HG02588 (cell line): ENCODE measurements around the gene PDIK1L.

ENCODE experiments used
- ATAC-seq: cut with Tn5 transposase; IDR thresholded peaks from one replicate; pipeline ENCODE4 v1.9.1; 2021; ENCODE audit warnings: mild to moderate bottlenecking, moderate library complexity; ENCODE audit not compliant: unreplicated experiment

PDIK1L gene

DNA sequence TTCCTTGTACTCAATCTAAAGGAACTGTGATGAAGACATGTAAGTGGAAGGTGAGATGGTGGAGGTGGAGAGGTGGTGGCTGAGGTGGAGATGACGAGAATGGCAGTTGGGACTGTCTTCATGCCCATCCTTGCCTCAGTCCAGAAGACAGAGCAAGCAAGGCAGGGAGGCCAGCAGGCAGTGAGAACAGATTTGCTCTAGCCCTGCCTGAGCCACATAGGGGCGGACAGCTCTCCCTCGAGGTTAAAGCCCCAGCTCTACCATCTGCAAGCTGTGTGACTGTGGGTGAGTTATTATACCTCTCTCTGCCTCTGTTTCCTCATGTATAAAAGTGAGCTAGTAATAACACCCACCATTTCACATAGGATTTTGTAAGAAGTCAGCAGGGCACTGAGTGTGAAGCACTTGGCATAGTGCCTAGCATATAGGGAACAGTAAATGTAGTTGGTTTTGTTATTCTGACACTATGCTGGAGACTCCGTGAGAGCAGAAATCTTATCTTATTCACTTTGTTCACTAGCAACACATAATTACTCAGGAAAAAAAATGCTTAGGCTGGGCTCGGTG, 42.4 kb downstream of the PDIK1L start:
- no peak for ATAC-seq

DNA sequence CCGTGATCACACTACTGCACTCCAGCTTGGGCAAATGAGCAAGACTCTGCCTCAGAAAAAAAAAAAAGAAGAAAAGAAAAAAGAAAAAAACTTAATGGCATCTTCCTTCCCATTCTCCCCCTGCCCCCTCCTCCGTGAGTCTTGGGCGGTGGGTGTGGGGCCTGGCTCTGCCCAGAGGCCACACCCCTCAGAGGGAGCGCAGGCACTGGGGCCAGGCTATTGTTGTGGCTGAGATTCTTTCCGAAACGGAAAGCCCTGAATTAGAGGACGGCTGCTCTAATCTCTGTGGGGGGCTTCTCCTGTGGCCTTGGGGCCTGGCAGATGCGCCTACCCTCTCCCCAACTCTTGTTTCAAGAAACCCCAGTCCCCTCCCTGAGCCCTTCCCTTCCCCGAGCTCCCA, 43.1 kb downstream of the PDIK1L start:
- no peak for ATAC-seq

DNA sequence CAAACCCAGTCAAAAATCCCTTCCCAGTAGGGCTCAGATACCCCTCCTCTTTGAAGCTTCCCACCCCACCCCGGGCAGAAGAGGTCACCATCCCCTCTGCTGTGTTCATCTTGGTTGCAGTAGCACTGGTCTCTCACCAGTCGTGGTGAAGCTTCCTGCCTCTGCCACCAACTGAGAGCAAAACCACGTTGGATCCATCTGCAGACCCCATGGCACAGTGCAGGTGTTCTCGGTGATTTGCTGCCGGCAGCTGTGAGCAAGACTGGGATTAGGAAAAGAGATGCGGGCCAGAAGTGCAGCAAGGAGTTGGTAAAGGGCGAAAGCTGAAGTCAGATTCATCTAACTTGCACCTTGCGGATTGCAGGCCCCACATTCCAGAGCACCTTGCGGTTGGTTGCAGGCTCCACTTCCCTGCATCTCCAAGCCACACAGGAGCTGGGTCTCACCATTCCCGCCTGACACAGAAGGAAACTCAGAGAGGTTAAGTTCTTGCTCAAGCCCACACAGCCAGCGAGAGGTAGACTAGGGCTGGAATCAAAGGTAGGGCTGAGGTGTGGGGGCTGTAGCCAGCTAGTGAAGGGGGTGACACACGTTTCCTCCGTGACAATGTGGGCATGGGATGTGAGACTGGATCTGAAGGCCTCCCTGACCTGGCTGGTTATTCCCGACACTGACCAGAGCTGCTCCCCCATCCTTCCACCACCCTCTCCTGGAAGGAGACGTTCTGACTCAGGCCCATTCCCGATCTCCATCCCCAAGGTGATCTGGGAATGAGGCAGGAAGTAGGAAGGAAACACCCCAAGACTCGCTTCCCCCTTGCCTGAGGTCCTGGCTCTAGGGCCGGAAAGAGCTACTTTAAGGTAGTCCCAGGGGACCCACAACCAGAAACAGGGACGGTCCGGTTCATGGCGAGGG, 44.0 kb downstream of the PDIK1L start:
- no peak for ATAC-seq

DNA sequence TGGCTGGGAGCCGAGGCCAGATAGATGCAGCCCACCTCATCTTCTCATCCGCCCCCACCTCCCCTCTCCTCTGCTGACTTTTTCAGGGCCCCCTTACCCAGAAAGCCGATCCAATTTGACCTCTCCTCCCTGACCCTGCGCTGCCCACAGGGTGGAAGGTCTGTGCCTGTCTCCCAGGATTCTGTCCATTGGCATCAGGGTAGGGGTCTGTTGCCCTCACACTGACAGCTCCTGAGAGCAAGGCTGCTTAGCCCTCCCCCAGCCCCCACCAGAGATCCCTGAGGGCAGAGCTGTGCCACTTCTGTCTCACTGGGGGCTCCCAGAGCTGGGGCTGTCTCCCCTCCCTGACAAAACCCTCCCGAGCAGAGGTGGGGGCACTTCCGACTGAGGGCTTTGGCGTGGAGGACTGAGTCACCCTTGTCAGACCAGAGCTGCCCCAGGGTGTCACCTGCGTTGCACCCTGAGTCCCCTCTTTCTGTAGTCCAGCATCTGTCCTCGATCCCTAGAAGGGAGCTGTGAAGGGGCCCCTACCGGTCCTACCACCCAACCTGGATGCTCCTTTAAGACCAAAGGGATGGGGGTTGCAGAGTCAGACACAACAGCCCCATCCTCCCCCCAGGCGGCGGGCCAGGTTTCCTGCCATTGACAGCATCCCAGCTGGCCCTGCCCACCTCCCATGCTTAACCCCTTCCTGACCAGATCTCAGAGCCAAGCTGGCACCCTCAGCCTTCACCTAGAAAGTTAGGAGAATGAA, 44.8 kb downstream of the PDIK1L start:
- no peak for ATAC-seq

DNA sequence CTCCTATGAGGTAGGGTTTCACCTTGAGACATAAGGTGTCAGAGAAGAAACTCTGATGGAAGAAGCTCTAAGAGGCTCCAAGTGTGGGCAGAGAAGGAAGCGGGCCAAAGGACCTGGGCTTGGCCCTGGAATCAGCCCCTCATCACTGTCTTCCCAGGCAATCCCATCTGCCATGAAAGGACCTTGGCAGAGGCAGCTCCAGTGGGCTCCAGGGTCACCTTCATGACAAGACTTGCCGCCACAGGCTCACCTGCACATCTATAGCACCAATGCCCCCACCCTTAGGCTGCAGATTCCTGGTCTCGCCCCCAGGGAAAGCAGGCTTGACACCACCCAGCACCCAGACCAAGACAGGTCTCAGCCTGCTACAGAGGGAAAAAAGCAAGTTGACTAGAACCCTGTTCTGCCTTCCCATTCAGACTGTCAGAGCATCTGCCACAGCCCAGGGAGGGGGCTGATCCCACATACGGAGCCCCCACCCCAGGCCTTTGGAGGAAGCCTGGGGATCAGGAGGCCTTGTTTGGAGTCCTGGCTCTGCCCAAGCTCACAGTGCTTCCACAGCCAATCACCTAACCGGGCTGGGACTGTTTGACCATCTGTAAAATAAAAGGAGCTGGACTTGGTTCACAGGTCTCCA, 46.8 kb downstream of the PDIK1L start:
- no peak for ATAC-seq

DNA sequence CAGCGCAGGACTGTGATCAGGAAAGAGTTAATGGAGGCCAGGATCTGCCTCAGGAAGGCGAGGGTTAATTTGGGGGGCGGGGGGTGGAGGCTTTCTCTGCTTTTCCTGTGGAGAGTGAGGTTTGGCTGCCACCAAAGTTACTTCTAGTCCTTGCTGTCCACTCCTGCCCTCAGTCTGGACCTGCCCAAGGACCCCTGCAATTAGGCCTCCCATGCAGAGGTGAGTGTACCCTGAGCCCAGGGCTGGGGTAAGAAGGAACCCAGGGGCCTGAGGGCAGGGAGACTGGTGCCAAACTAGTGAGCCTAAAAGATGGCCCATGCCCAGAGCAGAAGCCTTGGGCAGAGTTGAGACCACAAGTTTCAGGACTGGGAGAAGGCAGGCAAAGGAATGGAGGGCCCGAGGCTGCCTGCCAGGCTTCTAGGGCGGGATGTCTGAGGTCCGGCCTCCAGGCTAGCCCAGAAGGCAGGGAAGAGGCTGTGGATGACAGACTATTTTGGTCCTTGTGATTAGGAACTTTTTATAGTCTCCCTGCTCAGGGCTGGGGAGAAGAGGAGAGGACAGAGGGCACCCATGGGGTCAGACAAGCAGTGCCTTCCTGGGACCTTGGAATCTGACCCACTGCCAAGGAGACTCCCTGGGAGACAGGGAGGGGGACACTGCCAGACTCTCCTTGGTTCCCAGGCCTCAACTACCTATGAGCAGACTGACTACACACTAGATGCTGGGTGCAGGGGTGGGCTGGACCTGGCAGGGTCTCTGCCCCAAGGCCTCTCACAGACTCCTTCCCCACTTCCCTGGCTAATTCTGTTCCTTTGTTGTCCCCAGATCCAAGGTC, 47.5 kb downstream of the PDIK1L start, which contains the start of gene FAM110D:
FAM110D (plus strand) TSS at position 172 of the 835 bp plus-strand sequence. CDS start 2,213 bp downstream, outside the sequence.
- ATAC-seq = no peak

DNA sequence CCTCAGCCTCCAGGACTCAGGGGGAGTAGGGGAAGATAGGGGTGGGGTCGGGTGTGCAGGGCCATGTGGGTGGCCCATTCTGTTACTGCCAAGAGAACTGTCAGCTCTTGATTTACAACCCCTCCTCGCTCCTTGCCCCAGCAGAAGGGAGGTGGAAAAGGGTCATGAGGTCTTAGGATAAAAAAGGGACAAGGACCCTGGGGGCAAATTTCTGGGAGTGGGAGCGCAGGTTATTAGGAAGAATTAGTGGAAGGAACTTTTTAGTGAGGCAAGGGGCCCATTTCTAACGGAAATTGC, 48.1 kb downstream of the PDIK1L start:
- ATAC-seq = no peak

DNA sequence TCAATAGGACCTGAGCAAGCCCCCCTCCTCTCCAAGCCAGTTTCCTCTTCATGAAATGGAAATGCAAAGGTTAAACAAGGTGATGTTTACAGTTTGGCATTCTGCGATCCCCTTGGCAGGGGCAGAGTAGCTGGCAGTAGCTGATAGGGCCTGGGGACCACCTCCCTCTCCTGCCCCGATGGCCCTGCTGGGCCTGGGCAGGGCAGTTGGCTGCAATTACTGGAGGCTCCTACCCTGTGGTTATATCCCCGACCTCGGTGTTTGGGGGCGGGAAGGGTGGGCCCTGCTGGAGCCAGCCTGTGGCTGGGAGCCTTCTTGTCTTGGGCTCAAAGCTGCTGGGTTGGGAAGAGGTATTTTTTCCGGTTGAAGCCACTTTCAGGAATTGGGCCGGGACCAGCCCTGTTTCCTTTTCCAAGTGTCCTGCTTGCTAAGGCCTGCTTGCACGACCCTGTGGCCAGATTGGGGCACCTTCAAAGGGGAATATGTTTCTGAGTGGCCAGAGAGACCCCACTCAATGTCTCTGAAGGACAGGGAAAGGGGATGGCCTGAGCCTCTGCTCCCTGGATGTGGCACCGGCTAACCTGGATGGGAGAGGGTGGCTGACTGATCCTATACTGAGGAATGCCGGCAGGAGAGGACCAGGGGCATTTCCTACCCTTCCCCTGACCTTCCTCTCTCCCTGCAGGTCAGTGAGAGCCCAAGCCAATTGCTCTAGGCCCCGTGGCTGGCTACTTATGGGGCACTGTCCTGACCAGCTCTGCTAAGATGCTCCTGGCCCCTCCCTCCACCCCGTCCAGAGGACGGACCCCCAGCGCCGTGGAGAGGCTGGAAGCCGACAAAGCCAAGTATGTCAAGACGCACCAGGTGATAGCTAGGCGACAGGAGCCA, 49.1 kb downstream of the PDIK1L start:
- ATAC-seq = no peak

DNA sequence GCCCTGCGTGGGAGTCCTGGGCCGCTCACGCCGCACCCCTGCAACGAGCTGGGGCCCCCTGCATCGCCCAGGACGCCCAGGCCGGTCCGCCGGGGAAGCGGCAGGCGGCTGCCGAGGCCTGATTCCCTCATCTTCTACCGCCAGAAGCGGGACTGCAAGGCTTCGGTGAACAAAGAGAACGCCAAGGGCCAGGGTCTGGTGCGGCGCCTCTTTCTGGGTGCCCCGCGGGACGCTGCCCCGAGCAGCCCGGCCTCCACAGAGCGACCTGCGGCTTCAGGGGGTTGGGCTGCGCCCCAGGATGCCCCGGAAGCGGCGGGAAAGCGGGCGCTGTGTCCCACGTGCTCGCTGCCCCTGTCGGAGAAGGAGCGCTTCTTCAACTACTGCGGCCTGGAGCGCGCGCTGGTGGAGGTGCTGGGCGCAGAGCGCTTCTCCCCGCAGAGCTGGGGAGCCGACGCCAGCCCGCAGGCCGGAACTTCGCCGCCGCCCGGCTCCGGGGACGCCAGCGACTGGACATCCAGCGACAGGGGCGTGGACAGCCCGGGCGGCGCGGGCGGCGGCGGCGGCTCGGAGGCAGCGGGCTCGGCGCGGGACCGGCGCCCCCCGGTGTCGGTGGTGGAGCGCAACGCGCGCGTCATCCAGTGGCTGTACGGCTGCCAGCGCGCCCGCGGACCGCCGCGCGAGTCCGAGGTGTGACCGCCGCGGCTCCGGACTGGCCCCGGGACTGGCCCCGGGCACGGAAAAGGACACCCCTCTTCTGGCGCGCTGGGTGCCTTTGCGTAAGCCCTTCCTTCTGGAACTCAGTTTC, 50.0 kb downstream of the PDIK1L start:
- ATAC-seq = no peak

DNA sequence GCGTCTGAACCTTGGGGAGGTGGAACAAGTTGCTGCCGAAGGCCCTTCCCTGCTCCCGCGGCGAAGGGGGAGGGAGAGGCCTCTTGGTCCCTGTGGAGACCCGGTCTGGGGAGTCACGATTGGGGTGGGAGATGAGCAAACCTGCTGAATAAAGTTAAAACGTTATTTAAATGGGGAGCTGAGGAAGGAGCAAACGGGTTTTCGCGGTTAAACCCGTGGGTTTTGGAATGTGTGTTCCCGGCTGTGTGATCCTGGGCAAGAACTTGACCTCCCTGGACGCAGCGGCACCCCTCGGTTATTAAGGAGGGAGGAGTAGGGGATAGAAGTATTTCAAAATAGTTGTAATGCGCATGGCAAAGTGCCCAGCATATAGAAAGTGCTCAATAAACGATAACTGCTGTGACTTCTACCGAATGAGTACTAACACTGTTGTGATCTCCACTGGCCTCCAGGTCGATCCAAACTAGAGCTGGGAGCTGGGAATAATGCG, 50.6 kb downstream of the PDIK1L start:
- no peak for ATAC-seq

DNA sequence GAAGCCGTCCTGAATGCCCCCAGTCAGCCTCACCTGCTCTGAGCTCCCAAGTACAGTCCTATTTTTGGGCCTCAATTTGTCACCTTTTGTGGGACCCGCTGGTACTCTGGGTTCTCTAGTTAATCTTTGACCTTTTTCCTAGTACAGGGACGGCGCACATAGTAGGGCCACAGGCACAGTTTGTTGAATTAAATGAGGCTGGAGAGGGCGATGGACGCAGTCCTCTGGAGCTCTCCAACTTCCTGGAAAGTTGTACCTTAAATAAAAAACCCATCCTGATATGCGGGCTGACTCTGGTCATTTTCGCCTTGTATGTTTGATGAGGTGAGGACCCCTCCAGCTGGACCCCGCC, 52.0 kb downstream of the PDIK1L start:
- ATAC-seq = no peak

DNA sequence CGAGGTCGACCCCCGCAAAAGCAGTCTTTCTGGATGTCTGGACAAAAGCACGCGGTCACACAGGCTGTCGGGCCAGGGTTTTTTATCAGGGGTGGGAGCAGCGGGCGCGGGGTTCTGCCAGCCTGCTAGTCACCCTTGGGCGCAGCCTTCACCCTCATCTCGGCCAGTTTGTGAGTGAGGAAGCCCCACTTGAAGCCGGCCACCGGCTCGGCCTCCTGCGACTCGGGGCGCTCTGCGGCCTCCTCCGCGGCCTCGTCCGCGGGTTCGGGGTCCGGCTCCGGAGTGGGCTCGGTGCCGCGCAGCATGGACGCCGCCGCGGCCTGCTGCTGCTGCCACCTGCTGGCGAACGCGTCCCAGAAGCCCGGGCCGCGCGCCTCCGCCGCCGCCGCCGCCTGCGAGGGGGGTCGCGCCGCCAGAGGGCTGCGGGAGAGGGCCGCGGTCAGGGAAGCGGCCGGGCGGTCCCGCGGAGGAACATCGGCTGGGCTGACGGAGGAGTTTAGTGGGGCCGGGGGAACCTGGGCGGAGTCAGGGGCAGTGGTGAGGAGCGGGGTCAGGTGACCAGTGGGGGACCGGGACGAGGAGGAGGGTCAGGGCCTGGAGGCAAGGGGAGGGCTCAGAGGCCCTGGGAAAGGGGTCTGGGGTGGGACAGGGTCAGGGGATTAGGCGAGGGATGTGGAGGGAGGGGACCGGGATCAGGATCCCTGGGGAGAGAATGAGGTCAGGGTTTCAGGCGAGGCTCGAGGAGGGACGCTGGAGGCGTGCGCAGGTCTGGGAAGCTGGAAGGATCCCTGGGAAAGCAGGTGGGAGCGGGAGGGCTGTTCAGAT, 52.6 kb downstream of the PDIK1L start:
- ATAC-seq = no peak

DNA sequence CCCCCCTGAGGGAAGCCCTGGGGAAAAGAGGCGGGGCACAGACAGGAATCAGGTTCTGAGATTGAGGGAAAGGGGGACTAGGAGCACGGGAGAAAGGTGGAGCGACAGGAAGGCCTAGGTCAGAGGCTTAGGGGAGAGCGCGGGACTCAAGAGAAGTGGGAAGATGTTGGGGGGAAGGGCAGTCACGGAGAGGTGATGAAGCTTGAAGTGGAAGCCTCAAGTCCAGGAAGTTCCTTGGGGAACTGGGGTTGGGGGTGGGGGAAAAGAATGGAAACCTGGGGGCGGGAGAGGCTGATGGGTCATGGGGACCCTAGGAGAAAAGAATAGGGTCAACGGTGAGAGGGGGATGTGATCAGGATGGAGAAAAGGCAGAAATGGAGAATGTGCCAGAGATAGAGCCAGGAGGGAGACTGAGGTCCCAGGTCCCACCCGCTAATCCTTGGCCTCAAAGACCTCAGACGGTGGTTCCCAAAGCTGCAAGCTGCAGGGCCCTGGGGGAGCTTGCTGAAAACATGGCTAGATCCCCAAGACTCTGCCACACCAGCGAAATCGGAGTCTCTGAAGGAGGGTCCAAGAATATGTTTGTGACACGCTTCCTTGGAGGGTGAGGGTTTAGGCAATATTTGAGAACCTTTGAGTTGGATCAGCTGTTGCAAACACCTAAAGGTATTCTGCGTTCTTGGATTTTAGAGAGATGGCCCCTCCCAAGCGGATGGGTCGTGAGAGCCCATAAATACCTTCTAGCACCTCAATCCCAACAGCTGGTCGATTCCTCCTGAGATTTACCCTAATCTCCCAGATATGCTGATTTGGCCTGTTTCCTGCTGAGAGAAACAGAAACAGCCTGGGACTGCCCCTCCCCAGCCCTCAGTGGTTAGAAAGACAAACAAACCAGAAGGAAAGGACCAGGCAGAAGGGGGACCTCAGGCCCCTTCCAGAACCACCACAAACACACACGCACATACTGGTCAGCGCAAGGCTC, 53.5 kb downstream of the PDIK1L start:
- no peak for ATAC-seq

DNA sequence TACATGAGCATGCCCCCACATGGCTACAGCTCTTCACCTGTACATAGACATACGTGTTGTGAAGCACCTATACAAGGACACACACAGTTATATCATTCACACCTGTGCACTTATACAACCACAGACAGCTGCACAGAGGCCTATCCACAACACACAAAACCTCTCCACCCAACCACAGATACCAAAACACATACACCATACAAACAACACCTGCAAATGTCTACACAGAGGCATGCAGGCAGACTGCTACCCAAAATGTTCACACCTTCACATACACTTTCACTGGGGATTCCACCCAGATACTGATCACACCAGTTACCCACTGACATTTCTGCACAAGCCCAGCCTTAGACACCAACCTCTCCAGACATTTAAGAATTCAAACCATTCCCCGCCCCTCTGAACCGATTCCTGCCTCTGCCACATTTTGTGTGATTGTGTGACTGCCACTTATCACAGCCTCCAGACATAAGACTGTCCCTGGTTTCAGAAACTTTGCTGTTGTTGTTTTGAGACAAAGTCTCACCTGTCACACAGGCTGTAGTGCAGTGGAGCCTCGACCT, 55.2 kb downstream of the PDIK1L start:
- ATAC-seq = no peak

DNA sequence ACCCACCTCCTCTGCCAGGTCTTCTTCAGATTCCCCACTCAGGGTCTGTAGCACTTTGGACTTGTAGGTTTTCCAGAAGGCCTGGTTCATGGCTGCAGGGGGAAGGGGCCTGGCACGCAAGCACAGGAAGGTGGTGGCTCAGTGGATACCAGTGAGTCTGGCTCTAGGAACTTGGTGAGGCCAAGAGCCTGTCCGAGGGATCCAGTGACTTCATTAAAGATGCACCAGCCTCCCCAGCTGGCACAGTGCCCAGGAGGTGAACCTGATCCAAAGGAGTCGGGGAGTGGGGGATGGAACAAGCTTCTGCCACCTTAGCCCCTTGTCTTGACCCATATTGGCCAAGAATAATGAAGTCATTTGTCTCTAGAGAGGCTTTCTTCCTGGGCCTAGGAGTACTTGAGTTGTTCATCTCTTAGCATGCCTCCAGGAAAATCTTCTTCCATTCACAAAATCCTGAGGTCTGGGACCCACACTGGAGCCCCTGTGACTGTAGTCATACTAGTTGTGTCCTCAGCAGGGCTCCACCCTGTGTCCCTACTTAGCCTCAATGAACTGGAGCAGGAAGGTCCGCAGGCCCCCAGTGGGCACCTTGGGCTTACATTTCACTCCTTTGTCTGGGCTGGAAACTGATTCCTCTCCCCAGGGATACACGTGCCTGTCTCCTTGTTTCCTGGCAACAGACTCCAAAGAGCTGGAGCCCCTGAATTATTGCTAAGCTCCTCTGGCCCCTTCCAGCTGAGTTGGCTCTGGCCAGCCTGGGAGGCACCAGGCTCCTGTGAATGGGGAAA, 57.0 kb downstream of the PDIK1L start, which contains the start of gene C1orf232:
C1orf232 (minus strand) TSS at position 554 of the 788 bp plus-strand sequence; CDS start at position 90, 464 bp downstream.
- ATAC-seq = no peak
